ENCODE results near the gene TNS1.
"Not testable (repeated sequence)": the region's sequence is repeated elsewhere in the genome, so short reads cannot be mapped to it uniquely, and the experiment has no call there.

TNS1 gene

DNA sequence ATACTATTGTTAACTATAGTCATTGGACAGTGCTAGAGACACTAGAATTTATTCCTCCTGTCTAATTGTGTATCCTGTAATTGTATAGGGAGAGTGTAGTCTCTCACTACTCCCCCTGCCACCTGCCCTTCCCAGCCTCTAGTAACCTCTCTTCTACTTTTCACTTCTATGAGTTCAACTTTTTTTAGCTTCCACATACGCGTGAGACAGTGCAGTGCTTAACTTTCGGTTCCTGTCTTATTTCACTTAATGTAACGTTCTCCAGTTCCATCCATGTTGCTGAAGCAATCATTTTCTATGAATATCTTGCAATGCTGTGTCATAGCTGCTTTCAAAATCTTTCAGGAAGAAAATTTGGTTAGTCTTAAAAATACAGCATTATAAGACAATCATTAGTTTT lies 43.4 kb upstream of the TNS1 start:
- no peaks in the 10 kb centered on the region for H3K27me3 ChIP-seq (replicated peaks; ENCODE audit: insufficient read depth, low read length)
- no peak overlapping the region for H2AFZ ChIP-seq (ENCODE audit: low read length)
- H3K9me2 ChIP-seq (replicated peaks; ENCODE audit: insufficient read depth, low read length): no peaks in the 10 kb centered on the region
- no peaks in the 10 kb centered on the region for H3K79me2 ChIP-seq (ENCODE audit: low read length)
- DNase-seq: peak; percentile 76
- H3K9ac ChIP-seq (ENCODE audit: low read length): peak overlapping the region; percentile 21; the same call in 1 of the 2 replicates
- no peak overlapping the region; the same call in 1 of the 2 replicates for H3K4me3 ChIP-seq (ENCODE audit: low read length)
- H3K27ac ChIP-seq (ENCODE audit: low read length): peak overlapping the region; percentile 68
- no peaks in the 10 kb centered on the region for H4K20me1 ChIP-seq (ENCODE audit: insufficient read depth, low read length)
- H3K9me3 ChIP-seq (replicated peaks; ENCODE audit: insufficient read depth, low read length): no peaks in the 10 kb centered on the region
- TF ChIP-seq EZH2phosphoT487 (IDR thresholded peaks at IDR 0.05; ENCODE audit: low read length) (no peak), CTCF (IDR thresholded peaks at IDR 0.05; ENCODE audit: low read length) (no peak), EZH2 (optimal IDR thresholded peaks at IDR 0.05; ENCODE audit: low read depth, low read length) (no peak)
- no peaks in the 10 kb centered on the region for H3K36me3 ChIP-seq (replicated peaks; ENCODE audit: insufficient read depth, low read length)
- peaks cover 33% of the 10 kb centered on the region for H3K4me1 ChIP-seq (ENCODE audit: low read length)
- H3F3A ChIP-seq (ENCODE audit: insufficient read depth, low read length): peaks cover 19% of the 10 kb centered on the region
- H3K4me2 ChIP-seq (ENCODE audit: low read depth, low read length): peak overlapping the region; percentile 70

GRCh38 chr2:218044599-218044998 lies 41.8 kb upstream of the TNS1 start:
- not testable (repeated sequence) for H3K36me3 ChIP-seq (replicated peaks; ENCODE audit: insufficient read depth, low read length); H3K27ac ChIP-seq (ENCODE audit: low read length); H3K79me2 ChIP-seq (ENCODE audit: low read length); H3K27me3 ChIP-seq (replicated peaks; ENCODE audit: insufficient read depth, low read length); H4K20me1 ChIP-seq (ENCODE audit: insufficient read depth, low read length); H3K4me3 ChIP-seq (ENCODE audit: low read length); H2AFZ ChIP-seq (ENCODE audit: low read length); H3K9ac ChIP-seq (ENCODE audit: low read length); DNase-seq; H3K4me2 ChIP-seq (ENCODE audit: low read depth, low read length); H3K9me3 ChIP-seq (replicated peaks; ENCODE audit: insufficient read depth, low read length); H3K9me2 ChIP-seq (replicated peaks; ENCODE audit: insufficient read depth, low read length)
- Histone ChIP-seq H3K4me1 (ENCODE audit: low read length) (peaks cover 48% of the 10 kb centered on the region), H3F3A (ENCODE audit: insufficient read depth, low read length) (peaks cover 20% of the 10 kb centered on the region)

DNA sequence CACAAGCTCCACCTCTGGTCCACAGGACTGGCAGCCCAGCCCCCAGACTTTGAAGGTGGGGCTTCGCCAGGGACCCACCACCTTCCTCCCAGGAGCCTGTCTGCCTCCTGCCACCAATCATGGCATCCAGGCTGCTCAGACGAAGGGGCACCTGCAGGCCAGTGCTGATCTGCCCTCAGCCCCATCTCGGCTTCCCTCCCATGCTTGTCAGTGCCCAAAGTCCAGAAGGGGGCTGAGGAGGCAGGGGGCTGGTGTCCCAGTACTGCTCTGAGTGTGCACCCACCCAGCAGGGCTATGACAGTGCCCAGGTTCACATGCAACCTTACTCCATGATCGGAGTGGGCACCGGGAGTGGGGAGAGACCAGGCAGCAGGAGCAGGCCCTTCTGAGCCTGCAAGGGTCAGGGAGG lies 40.9 kb upstream of the TNS1 start:
- H3K27me3 ChIP-seq (replicated peaks; ENCODE audit: insufficient read depth, low read length): no peaks in the 10 kb centered on the region
- no peaks in the 10 kb centered on the region for H3K9me2 ChIP-seq (replicated peaks; ENCODE audit: insufficient read depth, low read length)
- H3K9ac ChIP-seq (ENCODE audit: low read length): no peak overlapping the region
- H3K4me3 ChIP-seq (ENCODE audit: low read length): no peak overlapping the region
- H4K20me1 ChIP-seq (ENCODE audit: insufficient read depth, low read length): no peaks in the 10 kb centered on the region
- TF ChIP-seq EZH2phosphoT487 (IDR thresholded peaks at IDR 0.05; ENCODE audit: low read length) (no peak), CTCF (IDR thresholded peaks at IDR 0.05; ENCODE audit: low read length) (no peak), EZH2 (optimal IDR thresholded peaks at IDR 0.05; ENCODE audit: low read depth, low read length) (no peak)
- no peak overlapping the region for H2AFZ ChIP-seq (ENCODE audit: low read length)
- H3F3A ChIP-seq (ENCODE audit: insufficient read depth, low read length): peaks cover 29% of the 10 kb centered on the region
- no peak for DNase-seq
- H3K4me2 ChIP-seq (ENCODE audit: low read depth, low read length): no peak overlapping the region
- H3K4me1 ChIP-seq (ENCODE audit: low read length): peaks cover 57% of the 10 kb centered on the region
- no peak overlapping the region for H3K27ac ChIP-seq (ENCODE audit: low read length)
- H3K9me3 ChIP-seq (replicated peaks; ENCODE audit: insufficient read depth, low read length): no peaks in the 10 kb centered on the region
- no peaks in the 10 kb centered on the region for H3K79me2 ChIP-seq (ENCODE audit: low read length)
- H3K36me3 ChIP-seq (replicated peaks; ENCODE audit: insufficient read depth, low read length): no peaks in the 10 kb centered on the region

GRCh38 chr2:218043100-218043499 lies 40.3 kb upstream of the TNS1 start:
- H3K4me3 ChIP-seq (ENCODE audit: low read length): no peak overlapping the region
- H3K9ac ChIP-seq (ENCODE audit: low read length): no peak overlapping the region
- peaks cover 34% of the 10 kb centered on the region for H3F3A ChIP-seq (ENCODE audit: insufficient read depth, low read length)
- H2AFZ ChIP-seq (ENCODE audit: low read length): no peak overlapping the region
- no peak for TF ChIP-seq CTCF (IDR thresholded peaks at IDR 0.05; ENCODE audit: low read length)
- no peak for TF ChIP-seq EZH2 (optimal IDR thresholded peaks at IDR 0.05; ENCODE audit: low read depth, low read length)
- TF ChIP-seq EZH2phosphoT487 (IDR thresholded peaks at IDR 0.05; ENCODE audit: low read length): no peak
- no peaks in the 10 kb centered on the region for H3K79me2 ChIP-seq (ENCODE audit: low read length)
- peaks cover 63% of the 10 kb centered on the region for H3K4me1 ChIP-seq (ENCODE audit: low read length)
- no peak overlapping the region for H3K4me2 ChIP-seq (ENCODE audit: low read depth, low read length)
- H3K27me3 ChIP-seq (replicated peaks; ENCODE audit: insufficient read depth, low read length): no peaks in the 10 kb centered on the region
- no peaks in the 10 kb centered on the region for H4K20me1 ChIP-seq (ENCODE audit: insufficient read depth, low read length)
- no peak for DNase-seq
- no peaks in the 10 kb centered on the region for H3K9me2 ChIP-seq (replicated peaks; ENCODE audit: insufficient read depth, low read length)
- no peaks in the 10 kb centered on the region for H3K9me3 ChIP-seq (replicated peaks; ENCODE audit: insufficient read depth, low read length)
- H3K27ac ChIP-seq (ENCODE audit: low read length): no peak overlapping the region
- H3K36me3 ChIP-seq (replicated peaks; ENCODE audit: insufficient read depth, low read length): no peaks in the 10 kb centered on the region

All from MM.1S (cell line).